ENCODE results near the gene TEX2. TPM values are rescaled to one million over a fixed set of nuclear protein-coding genes. Genes with fewer than 3 reads are reported as not detected.

The TEX2 gene
- total and polyA plus RNA-seq, 3 experiments from 2014 or later, result 6.5 to 22.0 (median 21.9) TPM

DNA sequence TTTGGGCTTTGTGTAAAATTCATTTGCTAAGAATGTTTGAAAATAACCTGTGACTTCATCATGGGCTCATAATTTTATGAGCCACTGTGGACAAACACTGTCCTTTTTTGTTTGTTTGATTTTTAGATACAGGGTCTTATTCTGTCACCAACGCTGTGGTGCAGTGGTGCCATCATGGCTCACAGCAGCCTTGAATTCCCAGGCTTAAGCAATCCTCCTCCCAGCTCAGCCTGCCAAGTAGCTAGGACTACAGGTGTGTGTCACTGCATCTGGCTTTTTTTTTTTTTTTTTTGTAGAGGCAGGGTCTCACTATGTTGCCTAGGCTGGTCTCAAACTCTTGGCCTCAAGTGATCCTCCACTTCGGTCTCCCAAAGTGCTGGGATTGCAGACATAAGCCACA, 8.3 kb downstream of the TEX2 start:
- CTCF ChIA-PET, result interaction anchor here (1.4 kb wide), 1 partner anchor 37 kb away, joined by 3 read pairs; no protein-coding TSS in a partner anchor
- H3K4me1 Mint-ChIP-seq, result peaks cover 5 to 14% (median 6%) of the 10 kb centered on the region in 3 donors

DNA sequence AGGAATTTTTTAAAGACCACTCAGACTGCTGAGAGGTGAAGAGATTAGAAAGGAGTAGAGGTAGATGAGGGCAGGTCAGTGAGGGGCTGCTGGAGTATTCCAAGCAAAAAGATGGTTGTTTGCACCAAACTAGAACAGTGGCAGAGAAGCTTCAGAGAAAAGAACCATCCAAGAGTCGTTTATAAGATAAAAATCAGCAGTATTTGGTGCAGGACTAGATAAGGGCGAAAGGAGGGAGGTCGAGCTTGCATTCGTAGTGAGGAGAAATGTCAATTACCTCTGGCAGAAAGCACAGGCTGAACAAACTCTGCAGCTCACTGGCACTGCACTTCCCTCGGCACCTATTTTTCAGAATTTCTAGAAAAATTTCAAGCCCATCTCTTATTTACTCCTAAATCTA, 9.6 kb downstream of the TEX2 start:
- H3K36me3 Mint-ChIP-seq, result peaks cover 0 to 2% (median 2%) of the 10 kb centered on the region in 3 donors
- peaks cover 6 to 9% (median 8%) of the 10 kb centered on the region in 3 donors for H3K4me1 Mint-ChIP-seq
- Histone ChIP-seq H3K27me3 (ENCODE audit: insufficient read depth, low read length, poor library complexity, severe bottlenecking) (no peaks in the 10 kb centered on the region), H3K27ac (ENCODE audit: low read depth, low read length) (no peak overlapping the region), H3K9me3 (ENCODE audit: low read length) (no peaks in the 10 kb centered on the region), H3K36me3 (ENCODE audit: insufficient read depth, low read length) (no peaks in the 10 kb centered on the region), H3K4me1 (ENCODE audit: insufficient read depth, low read length) (no peaks in the 10 kb centered on the region), H3K4me3 (ENCODE audit: low read length) (no peak overlapping the region)
- no peak for DNase-seq
- H3K4me3 Mint-ChIP-seq, result no peak overlapping the region
- ChIA-PET CTCF (interaction anchor here (0.6 to 1.4 kb wide), 2 partner anchors 38 to 148 kb away, joined by 3 read pairs; no protein-coding TSS in a partner anchor), POLR2A (no interaction called here)
- H3K27me3 Mint-ChIP-seq, result no peaks in the 10 kb centered on the region
- H3K9me3 Mint-ChIP-seq, result no peaks in the 10 kb centered on the region
- no peak overlapping the region for H3K27ac Mint-ChIP-seq

More for the DNA sequence above, 8.3 kb downstream of the TEX2 start:
- H3K36me3 Mint-ChIP-seq, result peaks cover 0 to 2% (median 2%) of the 10 kb centered on the region in 3 donors
- H3K4me3 Mint-ChIP-seq, result no peak overlapping the region
- H3K4me1 ChIP-seq (ENCODE audit: insufficient read depth, low read length), result peaks cover under 1% of the 10 kb centered on the region
- POLR2A ChIA-PET, result no interaction called here
- H3K4me3 ChIP-seq (ENCODE audit: low read length), result no peak overlapping the region
- no peaks in the 10 kb centered on the region for H3K9me3 ChIP-seq (ENCODE audit: low read length)
- H3K27me3 ChIP-seq (ENCODE audit: insufficient read depth, low read length, poor library complexity, severe bottlenecking), result no peaks in the 10 kb centered on the region
- no peaks in the 10 kb centered on the region for H3K36me3 ChIP-seq (ENCODE audit: insufficient read depth, low read length)
- no peak overlapping the region for H3K27ac ChIP-seq (ENCODE audit: low read depth, low read length)
- no peaks in the 10 kb centered on the region for H3K9me3 Mint-ChIP-seq
- no peak overlapping the region for H3K27ac Mint-ChIP-seq
- H3K27me3 Mint-ChIP-seq, result no peaks in the 10 kb centered on the region
- DNase-seq, result no peak

DNA sequence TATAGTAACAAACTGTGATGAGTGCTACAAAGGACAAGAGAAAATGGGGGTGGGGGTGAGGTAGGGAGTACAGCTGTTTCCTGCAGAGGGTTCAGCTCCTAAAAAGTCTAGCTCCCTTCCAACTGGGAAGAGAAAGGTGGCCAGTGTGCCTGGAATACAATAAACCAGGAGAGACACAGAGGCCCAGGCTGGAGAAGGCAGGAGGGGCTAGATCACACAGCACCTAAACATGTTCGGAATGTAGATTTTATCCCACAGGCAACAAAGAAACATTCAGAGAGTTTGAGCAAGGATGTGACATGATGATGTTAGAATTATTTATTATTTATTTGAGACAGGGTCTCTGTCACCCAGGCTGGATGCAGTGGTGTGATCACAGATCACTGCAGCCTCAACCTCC, 10.2 kb downstream of the TEX2 start:
- Mint-ChIP-seq H3K27ac (peak overlapping the region in 1 of 8 donors; percentile 7), H3K27me3 (no peaks in the 10 kb centered on the region), H3K4me3 (no peak overlapping the region), H3K9me3 (no peaks in the 10 kb centered on the region), H3K4me1 (peaks cover 6 to 10% (median 9%) of the 10 kb centered on the region in 3 donors), H3K36me3 (peaks cover 0 to 2% (median 2%) of the 10 kb centered on the region in 3 donors)
- Histone ChIP-seq H3K27me3 (ENCODE audit: insufficient read depth, low read length, poor library complexity, severe bottlenecking) (no peaks in the 10 kb centered on the region), H3K9me3 (ENCODE audit: low read length) (no peaks in the 10 kb centered on the region), H3K4me1 (ENCODE audit: insufficient read depth, low read length) (no peaks in the 10 kb centered on the region), H3K27ac (ENCODE audit: low read depth, low read length) (no peak overlapping the region), H3K36me3 (ENCODE audit: insufficient read depth, low read length) (no peaks in the 10 kb centered on the region), H3K4me3 (ENCODE audit: low read length) (no peak overlapping the region)
- POLR2A ChIA-PET, result no interaction called here
- CTCF ChIA-PET, result interaction anchor here (0.6 kb wide), 1 partner anchor 148 kb away, joined by 3 read pairs; no protein-coding TSS in a partner anchor
- DNase-seq, result no peak

DNA sequence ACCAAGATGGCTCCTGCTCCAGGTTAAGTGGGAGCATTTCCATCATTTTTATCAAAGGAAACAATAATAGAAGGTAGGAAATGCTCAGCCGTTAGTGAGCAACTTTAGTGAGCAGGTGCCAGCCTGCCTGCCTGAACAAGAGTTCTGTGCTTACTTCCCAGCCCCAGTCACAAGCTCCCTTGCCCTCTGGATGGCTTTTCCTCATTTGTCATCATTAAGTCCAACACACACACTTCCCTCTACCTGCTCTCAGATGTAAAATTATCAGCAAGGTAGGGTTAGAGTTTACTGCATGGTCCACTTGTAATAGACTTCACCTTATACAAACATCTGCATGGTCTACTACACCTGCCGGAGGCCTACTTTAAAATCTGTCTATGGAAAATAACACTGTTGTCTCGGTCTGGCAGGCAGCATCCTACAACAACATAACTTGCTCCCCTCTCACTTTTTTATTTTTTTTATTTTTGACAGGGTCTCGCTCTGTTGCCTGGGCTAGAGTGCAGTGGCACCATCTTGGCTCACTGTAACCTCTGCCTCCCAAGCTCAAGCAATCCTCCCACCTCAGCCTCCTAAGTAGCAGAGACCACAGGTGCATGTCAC, 12.7 kb downstream of the TEX2 start:
- POLR2A ChIA-PET, result no interaction called here
- H3K9me3 Mint-ChIP-seq, result no peaks in the 10 kb centered on the region
- H3K9me3 ChIP-seq (ENCODE audit: low read length), result no peaks in the 10 kb centered on the region
- no peak for DNase-seq
- no peaks in the 10 kb centered on the region for H3K36me3 ChIP-seq (ENCODE audit: insufficient read depth, low read length)
- CTCF ChIA-PET, result no interaction called here
- peaks cover 3 to 8% (median 6%) of the 10 kb centered on the region in 3 donors for H3K4me1 Mint-ChIP-seq
- no peak overlapping the region for H3K4me3 Mint-ChIP-seq
- H3K27me3 Mint-ChIP-seq, result peaks cover 0 to 2% of the 10 kb centered on the region in 2 donors
- no peaks in the 10 kb centered on the region for H3K27me3 ChIP-seq (ENCODE audit: insufficient read depth, low read length, poor library complexity, severe bottlenecking)
- H3K27ac ChIP-seq (ENCODE audit: low read depth, low read length), result no peak overlapping the region
- no peak overlapping the region for H3K4me3 ChIP-seq (ENCODE audit: low read length)
- H3K27ac Mint-ChIP-seq, result no peak overlapping the region
- no peaks in the 10 kb centered on the region for H3K4me1 ChIP-seq (ENCODE audit: insufficient read depth, low read length)
- H3K36me3 Mint-ChIP-seq, result no peaks in the 10 kb centered on the region

DNA sequence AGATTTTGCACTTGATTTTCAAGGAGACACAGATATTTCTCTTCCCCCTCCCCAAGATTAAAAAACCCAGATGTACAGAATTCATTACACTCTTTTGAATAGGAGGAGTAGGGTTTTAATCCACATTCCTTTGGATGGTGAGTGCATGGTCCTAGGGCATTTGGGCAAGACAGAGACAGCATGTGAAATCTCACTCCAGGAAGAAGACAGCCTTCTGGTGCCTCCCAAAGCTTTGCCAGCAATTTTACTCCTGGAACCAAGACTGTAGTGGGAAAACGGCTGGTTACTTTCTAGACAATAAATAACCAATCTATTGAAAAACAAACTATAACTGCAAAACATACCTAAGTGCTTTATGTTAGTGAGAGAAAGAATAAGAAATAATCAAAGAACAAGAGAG, 15.2 kb downstream of the TEX2 start:
- Mint-ChIP-seq H3K9me3 (no peaks in the 10 kb centered on the region), H3K36me3 (peaks cover 0 to 4% (median 0%) of the 10 kb centered on the region in 3 donors), H3K27ac (no peak overlapping the region), H3K4me1 (peaks cover 2 to 13% (median 4%) of the 10 kb centered on the region in 3 donors), H3K27me3 (peaks cover 0 to 2% of the 10 kb centered on the region in 2 donors), H3K4me3 (no peak overlapping the region)
- H3K4me1 ChIP-seq (ENCODE audit: insufficient read depth, low read length), result no peaks in the 10 kb centered on the region
- ChIA-PET CTCF (no interaction called here), POLR2A (no interaction called here)
- H3K36me3 ChIP-seq (ENCODE audit: insufficient read depth, low read length), result no peaks in the 10 kb centered on the region
- no peak for DNase-seq
- no peak overlapping the region for H3K27ac ChIP-seq (ENCODE audit: low read depth, low read length)
- H3K9me3 ChIP-seq (ENCODE audit: low read length), result no peaks in the 10 kb centered on the region
- no peaks in the 10 kb centered on the region for H3K27me3 ChIP-seq (ENCODE audit: insufficient read depth, low read length, poor library complexity, severe bottlenecking)
- no peak overlapping the region for H3K4me3 ChIP-seq (ENCODE audit: low read length)

DNA sequence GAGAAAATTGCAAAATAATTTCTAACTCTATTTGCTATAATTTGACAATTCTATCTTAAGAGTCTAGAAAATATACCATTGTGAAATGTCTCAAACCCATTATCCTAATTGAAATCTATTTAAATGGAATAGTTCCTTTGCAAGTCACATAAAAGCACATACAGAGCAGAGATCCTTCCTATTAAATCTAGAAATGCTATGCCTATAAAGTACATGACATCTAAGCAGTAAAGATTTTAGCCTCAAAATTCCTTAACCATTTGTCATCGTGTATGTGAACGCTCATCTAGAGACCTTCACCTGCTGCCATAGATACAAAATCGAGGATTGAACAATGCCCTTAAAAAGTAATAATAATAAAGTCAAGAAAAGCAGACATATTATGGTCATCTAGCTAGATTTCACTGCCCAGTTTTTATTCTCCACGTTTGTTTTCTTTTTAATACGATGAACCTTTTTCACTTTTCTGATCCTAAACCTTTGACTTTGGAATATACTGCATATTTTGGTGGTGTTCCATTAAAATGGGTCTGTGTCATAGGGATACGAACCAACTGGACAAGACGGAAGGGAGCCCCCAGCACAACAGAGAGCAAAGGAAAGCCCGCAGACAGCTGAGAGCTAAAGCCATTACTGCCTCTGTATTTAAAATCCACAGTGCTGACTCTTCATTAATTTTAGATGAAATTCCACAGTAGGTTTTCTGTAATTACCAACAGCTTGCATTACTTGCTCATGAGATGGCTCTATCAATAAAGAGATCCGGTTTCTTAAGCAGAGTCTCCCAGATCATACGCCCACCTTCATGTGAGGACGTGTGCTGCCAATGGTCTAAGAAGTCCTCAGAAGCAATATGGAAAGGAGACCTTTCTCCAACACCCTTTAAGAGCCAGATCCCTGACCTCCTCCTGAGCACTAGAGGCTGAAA, 17.6 kb downstream of the TEX2 start:
- Mint-ChIP-seq H3K27me3 (peaks cover 0 to 2% of the 10 kb centered on the region in 2 donors), H3K4me3 (no peak overlapping the region), H3K27ac (no peak overlapping the region), H3K9me3 (no peaks in the 10 kb centered on the region), H3K36me3 (peaks cover 0 to 4% (median 0%) of the 10 kb centered on the region in 3 donors), H3K4me1 (peaks cover 0 to 13% (median 3%) of the 10 kb centered on the region in 3 donors)
- ChIA-PET POLR2A (no interaction called here), CTCF (no interaction called here)
- no peak for DNase-seq
- H3K27ac ChIP-seq (ENCODE audit: low read depth, low read length), result no peak overlapping the region
- H3K4me1 ChIP-seq (ENCODE audit: insufficient read depth, low read length), result peaks cover 5% of the 10 kb centered on the region
- no peaks in the 10 kb centered on the region for H3K36me3 ChIP-seq (ENCODE audit: insufficient read depth, low read length)
- H3K9me3 ChIP-seq (ENCODE audit: low read length), result no peaks in the 10 kb centered on the region
- no peak overlapping the region for H3K4me3 ChIP-seq (ENCODE audit: low read length)
- H3K27me3 ChIP-seq (ENCODE audit: insufficient read depth, low read length, poor library complexity, severe bottlenecking), result no peaks in the 10 kb centered on the region

DNA sequence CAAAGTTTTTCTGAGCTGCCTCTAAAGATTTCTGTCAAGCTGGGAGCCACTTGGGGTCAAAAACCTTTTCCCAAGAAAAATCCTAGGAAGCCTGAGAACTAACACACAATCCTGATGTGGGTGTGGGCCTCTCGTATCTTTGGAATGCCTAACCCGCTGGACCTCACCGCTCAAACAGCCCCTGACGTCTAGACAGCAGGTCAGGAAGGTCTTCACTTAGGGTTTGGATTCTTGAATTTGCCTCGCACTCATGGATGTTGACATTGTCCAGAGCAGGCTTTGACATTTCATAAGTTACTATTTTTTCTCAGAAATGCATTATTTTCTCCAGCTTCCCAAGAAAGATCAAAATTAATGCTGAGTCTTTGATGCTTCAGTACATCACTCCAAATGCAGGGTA, 18.9 kb downstream of the TEX2 start:
- Mint-ChIP-seq H3K9me3 (no peaks in the 10 kb centered on the region), H3K36me3 (peaks cover 0 to 4% (median 0%) of the 10 kb centered on the region in 3 donors), H3K4me3 (no peak overlapping the region), H3K4me1 (peaks cover 4 to 10% (median 9%) of the 10 kb centered on the region in 3 donors), H3K27me3 (peaks cover 0 to 2% of the 10 kb centered on the region in 2 donors), H3K27ac (no peak overlapping the region)
- DNase-seq, result no peak
- H3K4me3 ChIP-seq (ENCODE audit: low read length), result no peak overlapping the region
- no peaks in the 10 kb centered on the region for H3K9me3 ChIP-seq (ENCODE audit: low read length)
- H3K27ac ChIP-seq (ENCODE audit: low read depth, low read length), result no peak overlapping the region
- peaks cover 9% of the 10 kb centered on the region for H3K4me1 ChIP-seq (ENCODE audit: insufficient read depth, low read length)
- no peaks in the 10 kb centered on the region for H3K36me3 ChIP-seq (ENCODE audit: insufficient read depth, low read length)
- CTCF ChIA-PET, result interaction anchor here (1.2 kb wide), 1 partner anchor 110 kb away, joined by 3 read pairs; no protein-coding TSS in a partner anchor
- POLR2A ChIA-PET, result no interaction called here
- no peaks in the 10 kb centered on the region for H3K27me3 ChIP-seq (ENCODE audit: insufficient read depth, low read length, poor library complexity, severe bottlenecking)

DNA sequence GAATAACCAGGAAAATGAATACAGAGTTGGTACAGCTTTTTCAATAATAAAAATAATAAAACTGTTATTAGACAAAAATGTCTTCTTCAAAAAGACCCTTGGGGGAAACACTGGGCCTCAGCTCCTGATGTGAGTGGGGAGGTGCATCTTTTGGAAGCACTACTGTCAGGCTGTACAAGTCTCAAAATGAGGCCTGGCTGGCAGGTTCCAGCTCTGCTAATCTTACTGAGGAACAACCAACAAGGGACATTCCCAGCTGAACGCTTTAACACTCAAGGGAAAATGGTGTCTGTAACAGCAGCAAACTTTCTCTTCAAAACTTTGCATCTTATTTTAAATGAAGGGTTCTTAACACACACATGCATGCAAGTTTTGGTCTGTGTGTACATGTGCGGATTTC, 19.7 kb downstream of the TEX2 start:
- peaks cover 7 to 14% (median 13%) of the 10 kb centered on the region in 3 donors for H3K4me1 Mint-ChIP-seq
- H3K27ac ChIP-seq (ENCODE audit: low read depth, low read length), result no peak overlapping the region
- no peak overlapping the region for H3K4me3 Mint-ChIP-seq
- no peak overlapping the region for H3K4me3 ChIP-seq (ENCODE audit: low read length)
- H3K27ac Mint-ChIP-seq, result no peak overlapping the region
- H3K36me3 ChIP-seq (ENCODE audit: insufficient read depth, low read length), result no peaks in the 10 kb centered on the region
- CTCF ChIA-PET, result interaction anchor here (1.2 kb wide), 1 partner anchor 109 kb away, joined by 3 read pairs; no protein-coding TSS in a partner anchor
- H3K36me3 Mint-ChIP-seq, result peaks cover 0 to 4% (median 0%) of the 10 kb centered on the region in 3 donors
- H3K4me1 ChIP-seq (ENCODE audit: insufficient read depth, low read length), result peaks cover 9% of the 10 kb centered on the region
- no peaks in the 10 kb centered on the region for H3K9me3 Mint-ChIP-seq
- H3K27me3 Mint-ChIP-seq, result peaks cover 0 to 2% of the 10 kb centered on the region in 2 donors
- H3K27me3 ChIP-seq (ENCODE audit: insufficient read depth, low read length, poor library complexity, severe bottlenecking), result no peaks in the 10 kb centered on the region
- DNase-seq, result no peak
- POLR2A ChIA-PET, result no interaction called here
- no peaks in the 10 kb centered on the region for H3K9me3 ChIP-seq (ENCODE audit: low read length)

Measured in CD8-positive, alpha-beta memory T cell (primary cell).